ENCODE measurements around the gene CLDN6. TPM values are rescaled to one million over a fixed set of nuclear protein-coding genes. Genes with fewer than 3 reads are reported as not detected.

The CLDN6 gene
- total RNA-seq, 1 experiment from 2014 or later, result 743 TPM

GRCh38 chr16:2976673-2977072 is 41.3 kb downstream of the CLDN6 start:
- Histone ChIP-seq H2BK12ac (ENCODE audit: insufficient read length, low read depth, low read length) (no peak overlapping the region), H2BK20ac (ENCODE audit: low read depth, low read length, poor library complexity, severe bottlenecking) (no peak overlapping the region), H3K23ac (ENCODE audit: insufficient read length, low read depth, low read length) (no peak overlapping the region), H3K79me2 (ENCODE audit: insufficient read depth, low read length) (no peaks in the 10 kb centered on the region; the same call in 1 of the 2 replicates), H4K91ac (ENCODE audit: insufficient read length, low read depth, low read length) (no peak overlapping the region), H2BK15ac (ENCODE audit: low read depth, low read length) (no peak overlapping the region), H2BK5ac (ENCODE audit: insufficient read length, low read length) (no peak overlapping the region), H3K14ac (ENCODE audit: insufficient read depth, low read length) (no peak overlapping the region), H4K5ac (ENCODE audit: insufficient read length, low read depth, low read length) (no peak overlapping the region), H4K20me1 (ENCODE audit: control insufficient read depth, insufficient read depth, insufficient read length) (no peaks in the 10 kb centered on the region), H3K4me1 (ENCODE audit: insufficient read depth, low read length) (no peaks in the 10 kb centered on the region), H3K9ac (ENCODE audit: extremely low read depth, insufficient read length, low read length) (no peak overlapping the region), H2AK5ac (ENCODE audit: insufficient read length, low read length) (no peak overlapping the region), H3K56ac (ENCODE audit: insufficient read length, low read depth, low read length) (no peak overlapping the region), H3K23me2 (ENCODE audit: insufficient read length, low read depth, low read length, poor library complexity, severe bottlenecking) (peaks cover 9% of the 10 kb centered on the region), H2AFZ (ENCODE audit: low read length) (no peak overlapping the region), H3K4me2 (ENCODE audit: insufficient read depth, insufficient read length, low read length) (no peak overlapping the region), H3K79me1 (ENCODE audit: insufficient read depth, low read depth, low read length, poor library complexity, severe bottlenecking) (no peaks in the 10 kb centered on the region), H3K18ac (ENCODE audit: insufficient read length, low read depth, low read length) (no peak overlapping the region), H3K4ac (ENCODE audit: low read depth, low read length) (no peak overlapping the region), H4K8ac (replicated peaks; ENCODE audit: insufficient read length, low read depth, low read length) (no peak overlapping the region), H3K27me3 (ENCODE audit: insufficient read depth, low read length) (no peaks in the 10 kb centered on the region), H3K27ac (ENCODE audit: insufficient read length, low read depth, low read length) (no peak overlapping the region), H3T11ph (ENCODE audit: low read length) (no peak overlapping the region), H2BK120ac (ENCODE audit: low read depth, low read length, poor library complexity, severe bottlenecking) (no peak overlapping the region), H3K9me3 (ENCODE audit: control insufficient read depth, low read depth, low read length) (no peaks in the 10 kb centered on the region)
- no peak overlapping the region for H3K27ac Mint-ChIP-seq
- peaks cover 17 to 19% of the 10 kb centered on the region in 2 experiments for H3K4me1 Mint-ChIP-seq
- TF ChIP-seq, protein P1, sequence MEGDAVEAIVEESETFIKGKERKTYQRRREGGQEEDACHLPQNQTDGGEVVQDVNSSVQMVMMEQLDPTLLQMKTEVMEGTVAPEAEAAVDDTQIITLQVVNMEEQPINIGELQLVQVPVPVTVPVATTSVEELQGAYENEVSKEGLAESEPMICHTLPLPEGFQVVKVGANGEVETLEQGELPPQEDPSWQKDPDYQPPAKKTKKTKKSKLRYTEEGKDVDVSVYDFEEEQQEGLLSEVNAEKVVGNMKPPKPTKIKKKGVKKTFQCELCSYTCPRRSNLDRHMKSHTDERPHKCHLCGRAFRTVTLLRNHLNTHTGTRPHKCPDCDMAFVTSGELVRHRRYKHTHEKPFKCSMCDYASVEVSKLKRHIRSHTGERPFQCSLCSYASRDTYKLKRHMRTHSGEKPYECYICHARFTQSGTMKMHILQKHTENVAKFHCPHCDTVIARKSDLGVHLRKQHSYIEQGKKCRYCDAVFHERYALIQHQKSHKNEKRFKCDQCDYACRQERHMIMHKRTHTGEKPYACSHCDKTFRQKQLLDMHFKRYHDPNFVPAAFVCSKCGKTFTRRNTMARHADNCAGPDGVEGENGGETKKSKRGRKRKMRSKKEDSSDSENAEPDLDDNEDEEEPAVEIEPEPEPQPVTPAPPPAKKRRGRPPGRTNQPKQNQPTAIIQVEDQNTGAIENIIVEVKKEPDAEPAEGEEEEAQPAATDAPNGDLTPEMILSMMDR (conservative IDR thresholded peaks at IDR 0.05), result no peak
- no peaks in the 10 kb centered on the region; the same call in none of the 2 replicates for H3K27me3 Mint-ChIP-seq (ENCODE audit: low read depth)
- H3K9me3 Mint-ChIP-seq, result no peaks in the 10 kb centered on the region
- H3K4me3 Mint-ChIP-seq, result no peak overlapping the region; a peak in 1 of 5 replicates
- no peak for DNase-seq
- WGBS (ENCODE audit: extremely low coverage, insufficient read length, low lambda C conversion rate), result no CpG with 5 or more reads among the region's 15 CpGs
- H3K36me3 Mint-ChIP-seq (ENCODE audit: insufficient read depth in 1 of 3, low read depth in 3 of 3), result peaks cover 11 to 47% (median 37%) of the 10 kb centered on the region in 3 experiments; a peak in 6 of 7 replicates

Measured in H9 (cell line).